ENCODE data around the gene EXD3. TPM values are rescaled to one million over a fixed set of nuclear protein-coding genes. Genes with fewer than 3 reads are reported as not detected.

The EXD3 gene
- total and polyA plus RNA-seq, 5 donors = 7.9 to 14.6 (median 12.6) TPM

GRCh38 chr9:137370865-137371520 is 52.0 kb downstream of the EXD3 start:
- H3K27me3 ChIP-seq (ENCODE audit: control insufficient read depth, insufficient read depth) = no peaks in the 10 kb centered on the region
- H3K4me3 ChIP-seq (ENCODE audit: low read length) = no peak overlapping the region
- intact Hi-C loops (cut with DNase I) = loop anchor here in 1 of 4 donors (10.0 kb wide), 1 partner anchor 46 kb away; no protein-coding TSS in a partner anchor
- ATAC-seq = no peak
- 86% methylated on average over 52 of the region's 52 CpGs for whole genome bisulfite sequencing
- no peak overlapping the region for H3K27ac ChIP-seq (ENCODE audit: low read length)
- no peaks in the 10 kb centered on the region for H3K9me3 ChIP-seq (ENCODE audit: control insufficient read depth, low read length)
- peak; percentile 8 to 52 (median 29) for DNase-seq
- H3K4me1 ChIP-seq (ENCODE audit: control insufficient read depth, insufficient read depth, low read length) = no peaks in the 10 kb centered on the region

- Histone ChIP-seq H3K4me1 (ENCODE audit: control insufficient read depth, insufficient read depth, low read length) (no peaks in the 10 kb centered on the region), H3K4me3 (ENCODE audit: low read length) (no peak overlapping the region), H3K27me3 (ENCODE audit: control insufficient read depth, insufficient read depth) (no peaks in the 10 kb centered on the region), H3K9me3 (ENCODE audit: control insufficient read depth, low read length) (no peaks in the 10 kb centered on the region), H3K27ac (ENCODE audit: low read length) (no peak overlapping the region)
- DNase-seq = peak in 2 of 3 donors; percentile 42 to 43
- intact Hi-C loops (cut with DNase I) = loop anchor here in 1 of 4 donors (10.0 kb wide), 1 partner anchor 45 kb away; no protein-coding TSS in a partner anchor
- WGBS = 81% methylated on average over 20 of the region's 20 CpGs
- ATAC-seq = no peak
Observed at GRCh38 chr9:137369911-137370764, 52.8 kb downstream of the EXD3 start.

GRCh38 chr9:137369061-137369787 is 53.7 kb downstream of the EXD3 start:
- no peaks in the 10 kb centered on the region for H3K27me3 ChIP-seq (ENCODE audit: control insufficient read depth, insufficient read depth)
- no peak overlapping the region for H3K27ac ChIP-seq (ENCODE audit: low read length)
- ATAC-seq = no peak
- H3K4me1 ChIP-seq (ENCODE audit: control insufficient read depth, insufficient read depth, low read length) = no peaks in the 10 kb centered on the region
- peak in 1 of 3 donors; percentile 61 for DNase-seq
- H3K4me3 ChIP-seq (ENCODE audit: low read length) = no peak overlapping the region
- H3K9me3 ChIP-seq (ENCODE audit: control insufficient read depth, low read length) = no peaks in the 10 kb centered on the region
- intact Hi-C loops (cut with DNase I) = no loop called here
- WGBS = 85% methylated on average over 36 of the region's 36 CpGs

- Histone ChIP-seq H3K4me1 (ENCODE audit: control insufficient read depth, insufficient read depth, low read length) (no peaks in the 10 kb centered on the region), H3K4me3 (ENCODE audit: low read length) (no peak overlapping the region), H3K9me3 (ENCODE audit: control insufficient read depth, low read length) (no peaks in the 10 kb centered on the region), H3K27me3 (ENCODE audit: control insufficient read depth, insufficient read depth) (no peaks in the 10 kb centered on the region), H3K27ac (ENCODE audit: low read length) (no peak overlapping the region)
- DNase-seq (peak in 2 of 3 donors; percentile 50 to 85), ATAC-seq (peak in 1 of 2 donors; percentile 17)
- intact Hi-C loops (cut with DNase I) = no loop called here
- WGBS = 50% methylated on average over 51 of the region's 51 CpGs
Observed at GRCh38 chr9:137368431-137369035, 54.4 kb downstream of the EXD3 start.

GRCh38 chr9:137367506-137368430 is 55.2 kb downstream of the EXD3 start:
- Histone ChIP-seq H3K27ac (ENCODE audit: low read length) (no peak overlapping the region), H3K9me3 (ENCODE audit: control insufficient read depth, low read length) (no peaks in the 10 kb centered on the region), H3K4me3 (ENCODE audit: low read length) (no peak overlapping the region), H3K27me3 (ENCODE audit: control insufficient read depth, insufficient read depth) (no peaks in the 10 kb centered on the region), H3K4me1 (ENCODE audit: control insufficient read depth, insufficient read depth, low read length) (no peaks in the 10 kb centered on the region)
- DNase-seq = peak in 2 of 3 donors; percentile 40 to 60
- WGBS = 88% methylated on average over 38 of the region's 38 CpGs
- ATAC-seq = peak in 1 of 2 donors; percentile 6
- intact Hi-C loops (cut with DNase I) = no loop called here

- Histone ChIP-seq H3K9me3 (ENCODE audit: control insufficient read depth, low read length) (no peaks in the 10 kb centered on the region), H3K4me3 (ENCODE audit: low read length) (no peak overlapping the region), H3K4me1 (ENCODE audit: control insufficient read depth, insufficient read depth, low read length) (no peaks in the 10 kb centered on the region), H3K27ac (ENCODE audit: low read length) (no peak overlapping the region), H3K27me3 (ENCODE audit: control insufficient read depth, insufficient read depth) (no peaks in the 10 kb centered on the region)
- ATAC-seq (no peak), DNase-seq (peak in 1 of 3 donors; percentile 58)
- intact Hi-C loops (cut with DNase I) = no loop called here
- WGBS = 97% methylated on average over 19 of the region's 19 CpGs
Observed at GRCh38 chr9:137366891-137367381, 56.0 kb downstream of the EXD3 start.

- no peaks in the 10 kb centered on the region for H3K9me3 ChIP-seq (ENCODE audit: control insufficient read depth, low read length)
- intact Hi-C loops (cut with DNase I) = no loop called here
- ATAC-seq = no peak
- no peak overlapping the region for H3K27ac ChIP-seq (ENCODE audit: low read length)
- H3K4me1 ChIP-seq (ENCODE audit: control insufficient read depth, insufficient read depth, low read length) = no peaks in the 10 kb centered on the region
- no peak for DNase-seq
- H3K27me3 ChIP-seq (ENCODE audit: control insufficient read depth, insufficient read depth) = no peaks in the 10 kb centered on the region
- 92% methylated on average over 17 of the region's 17 CpGs for WGBS
- H3K4me3 ChIP-seq (ENCODE audit: low read length) = no peak overlapping the region
Observed at GRCh38 chr9:137366445-137366810, 56.5 kb downstream of the EXD3 start.

GRCh38 chr9:137365552-137366444 is 57.2 kb downstream of the EXD3 start:
- Histone ChIP-seq H3K27ac (ENCODE audit: low read length) (no peak overlapping the region), H3K9me3 (ENCODE audit: control insufficient read depth, low read length) (no peaks in the 10 kb centered on the region), H3K4me3 (ENCODE audit: low read length) (no peak overlapping the region), H3K4me1 (ENCODE audit: control insufficient read depth, insufficient read depth, low read length) (no peaks in the 10 kb centered on the region), H3K27me3 (ENCODE audit: control insufficient read depth, insufficient read depth) (no peaks in the 10 kb centered on the region)
- intact Hi-C loops (cut with DNase I) = no loop called here
- DNase-seq (no peak), ATAC-seq (no peak)
- WGBS = 83% methylated on average over 20 of the region's 20 CpGs

- DNase-seq (no peak), ATAC-seq (no peak)
- intact Hi-C loops (cut with DNase I) = no loop called here
- 91% methylated on average over 12 of the region's 12 CpGs for WGBS
- Histone ChIP-seq H3K4me3 (ENCODE audit: low read length) (no peak overlapping the region), H3K4me1 (ENCODE audit: control insufficient read depth, insufficient read depth, low read length) (no peaks in the 10 kb centered on the region), H3K27ac (ENCODE audit: low read length) (no peak overlapping the region), H3K9me3 (ENCODE audit: control insufficient read depth, low read length) (no peaks in the 10 kb centered on the region), H3K27me3 (ENCODE audit: control insufficient read depth, insufficient read depth) (no peaks in the 10 kb centered on the region)
Observed at GRCh38 chr9:137365056-137365455, 57.9 kb downstream of the EXD3 start.

All from right cardiac atrium (tissue), 5 donors.